Upper lobe of right lung (tissue), 1 donor: ENCODE results near the gene MAP3K2. TPM values are rescaled to one million over a fixed set of nuclear protein-coding genes. Genes with fewer than 3 reads are reported as not detected.
A peak's percentile ranks its signal among the peaks of the same experiment; 100 is the strongest.

Experiments used
- ATAC-seq: fragments of 200-7000 bp; cut with Tn5 transposase; one replicate; pipeline ENCODE4 v1.9.1; 2020; ENCODE audit warnings: mild to moderate bottlenecking, moderate library complexity
- DNase-seq: peaks from one replicate; pipeline ENCODE4 v3.0.0-alpha.2; 2020
- H3K27ac ChIP-seq: fragments of 200-600 bp; one replicate; pipeline ENCODE4 v1.8.0; 2022
- H3K27me3 ChIP-seq: fragments of 200-600 bp; one replicate; pipeline ENCODE4 v1.8.0; 2022; ENCODE audit warnings: mild to moderate bottlenecking
- H3K36me3 ChIP-seq: fragments of 200-600 bp; one replicate; pipeline ENCODE4 v1.8.0; 2022
- H3K4me1 ChIP-seq: fragments of 200-600 bp; one replicate; pipeline ENCODE4 v1.8.0; 2022
- H3K4me3 ChIP-seq: fragments of 200-600 bp; one replicate; pipeline ENCODE4 v1.8.0; 2022; ENCODE audit warnings: mild to moderate bottlenecking
- H3K9me3 ChIP-seq: fragments of 200-600 bp; one replicate; pipeline ENCODE4 v1.8.0; 2022
- CTCF ChIP-seq: fragments of 200-600 bp; IDR thresholded peaks from one replicate; pipeline ENCODE4 v1.8.0; 2022; ENCODE audit warnings: antibody characterized with exemption
- intact Hi-C: fragments of 100-400 bp; cut with DNase I; formaldehyde crosslinking; loops from one replicate; pipeline ENCODE4 v1.11.0; 2022
- total RNA-seq: library from RNA; stranded (reverse); fragmentation: NEBNext Ultra II Directional; extraction: Animal tissue kit (Norgen Biotek cat#: 25700); gene quantifications from one replicate; pipeline ENCODE4 v1.2.1, GENCODE V29; 2021
- donor health status: DM: no; HTN: yes; CAD: no; lungs with severe emphysema.

MAP3K2 gene
- total RNA-seq, 1 donor from 2014 or later, result 71.5 TPM

- no peaks in the 10 kb centered on the region for H3K36me3 ChIP-seq
- H3K4me3 ChIP-seq, result no peak overlapping the region
- ATAC-seq (no peak), DNase-seq (no peak)
- H3K27ac ChIP-seq, result no peak overlapping the region
- H3K27me3 ChIP-seq, result peaks cover 20% of the 10 kb centered on the region
- peaks cover 12% of the 10 kb centered on the region for H3K4me1 ChIP-seq
- TF ChIP-seq CTCF, result no peak
- no peaks in the 10 kb centered on the region for H3K9me3 ChIP-seq
- intact Hi-C loops, result no loop called here
These were observed 38.0 kb upstream of the MAP3K2 start for GRCh38 chr2:127425540-127426490.

- intact Hi-C loops, result no loop called here
These were observed 37.1 kb upstream of the MAP3K2 start for GRCh38 chr2:127424598-127425520.

GRCh38 chr2:127423880-127424279, 36.1 kb upstream of the MAP3K2 start:
- intact Hi-C loops, result no loop called here
- Histone ChIP-seq H3K27ac (no peak overlapping the region), H3K4me3 (peak overlapping the region; percentile 32), H3K9me3 (no peaks in the 10 kb centered on the region), H3K4me1 (peaks cover 12% of the 10 kb centered on the region), H3K27me3 (peaks cover 20% of the 10 kb centered on the region), H3K36me3 (no peaks in the 10 kb centered on the region)
- DNase-seq, result no peak
- peak; percentile 8 for TF ChIP-seq CTCF
- no peak for ATAC-seq

More at GRCh38 chr2:127424598-127425520, 37.1 kb upstream of the MAP3K2 start:
- Histone ChIP-seq H3K4me1 (peaks cover 12% of the 10 kb centered on the region), H3K9me3 (no peaks in the 10 kb centered on the region), H3K27me3 (peaks cover 20% of the 10 kb centered on the region), H3K36me3 (no peaks in the 10 kb centered on the region), H3K27ac (no peak overlapping the region), H3K4me3 (no peak overlapping the region)
- no peak for TF ChIP-seq CTCF
- DNase-seq, result no peak
- ATAC-seq, result no peak

GRCh38 chr2:127423478-127423843, 35.7 kb upstream of the MAP3K2 start:
- no peak for TF ChIP-seq CTCF
- H3K4me3 ChIP-seq, result peak overlapping the region; percentile 32
- ATAC-seq, result peak; percentile 32
- H3K4me1 ChIP-seq, result peaks cover 12% of the 10 kb centered on the region
- intact Hi-C loops, result no loop called here
- DNase-seq, result peak; percentile 61
- H3K27ac ChIP-seq, result no peak overlapping the region
- H3K27me3 ChIP-seq, result peaks cover 20% of the 10 kb centered on the region
- no peaks in the 10 kb centered on the region for H3K36me3 ChIP-seq
- no peaks in the 10 kb centered on the region for H3K9me3 ChIP-seq

GRCh38 chr2:127422559-127423477, 35.0 kb upstream of the MAP3K2 start:
- H3K27ac ChIP-seq, result no peak overlapping the region
- intact Hi-C loops, result no loop called here
- H3K4me1 ChIP-seq, result peaks cover 12% of the 10 kb centered on the region
- H3K4me3 ChIP-seq, result peak overlapping the region; percentile 32
- ATAC-seq (peak; percentile 42), DNase-seq (peak; percentile 67)
- no peaks in the 10 kb centered on the region for H3K9me3 ChIP-seq
- peaks cover 20% of the 10 kb centered on the region for H3K27me3 ChIP-seq
- no peak for TF ChIP-seq CTCF
- no peaks in the 10 kb centered on the region for H3K36me3 ChIP-seq
